OCI-LY1 (cell line): ENCODE measurements around the gene PLPP4.

Experiments
- H2AFZ ChIP-seq: fragments of 200-600 bp; sonication (generic), shearing (Covaris generic); 2 replicates; pipeline ENCODE4 v1.6.0; 2014; ENCODE audit warnings: antibody characterized with exemption, mild to moderate bottlenecking, low read length
- H3F3A ChIP-seq: fragments of 200-600 bp; sonication (generic), shearing (Covaris generic); 2 replicates; pipeline ENCODE4 v1.6.0; 2014; ENCODE audit warnings: mild to moderate bottlenecking, antibody characterized with exemption, low read length, moderate library complexity; ENCODE audit not compliant: insufficient read depth
- H3K27ac ChIP-seq: fragments of 200-600 bp; sonication (generic); 2 replicates; pipeline ENCODE4 v1.5.1; 2014; ENCODE audit warnings: low read length, mixed run types, mild to moderate bottlenecking, low read depth; ENCODE audit not compliant: poor library complexity, severe bottlenecking
- H3K27me3 ChIP-seq: fragments of 200-600 bp; sonication (generic); 2 replicates; pipeline ENCODE4 v1.6.0; 2014; ENCODE audit warnings: antibody characterized with exemption, mild to moderate bottlenecking, low read length, moderate library complexity; ENCODE audit not compliant: insufficient read depth
- H3K36me3 ChIP-seq: fragments of 200-600 bp; sonication (generic); 2 replicates; pipeline ENCODE4 v1.6.1; 2014; ENCODE audit warnings: mild to moderate bottlenecking, antibody characterized with exemption, low read length, moderate library complexity, mixed read lengths; ENCODE audit not compliant: insufficient read depth
- H3K4me1 ChIP-seq: fragments of 200-600 bp; sonication (generic); 2 replicates; pipeline ENCODE4 v1.5.1; 2014; ENCODE audit warnings: mild to moderate bottlenecking, low read length, moderate library complexity; ENCODE audit not compliant: insufficient read depth, severe bottlenecking
- H3K4me2 ChIP-seq: fragments of 200-600 bp; sonication (generic), shearing (Covaris generic); 2 replicates; pipeline ENCODE4 v1.6.1; 2014; ENCODE audit warnings: low read length
- H3K4me3 ChIP-seq: fragments of 200-600 bp; sonication (generic); 2 replicates; pipeline ENCODE4 v1.5.1; 2014; ENCODE audit warnings: low read length, low read depth, mild to moderate bottlenecking, mixed read lengths; ENCODE audit not compliant: poor library complexity, severe bottlenecking
- H3K79me2 ChIP-seq: fragments of 200-600 bp; shearing (Covaris generic); 2 replicates; pipeline ENCODE4 v1.6.1; 2016; ENCODE audit warnings: mixed run types, low read length, mixed read lengths; ENCODE audit not compliant: insufficient read depth
- H3K9ac ChIP-seq: fragments of 200-600 bp; sonication (generic), shearing (Covaris generic); 2 replicates; pipeline ENCODE4 v1.6.1; 2014; ENCODE audit warnings: mild to moderate bottlenecking, low read length, mixed read lengths
- H3K9me2 ChIP-seq: fragments of 200-600 bp; sonication (generic), shearing (Covaris generic); 2 replicates; pipeline ENCODE4 v1.6.1; 2014; ENCODE audit warnings: low read depth, mild to moderate bottlenecking, low read length, mixed read lengths
- H3K9me3 ChIP-seq: fragments of 200-600 bp; shearing (Covaris generic); 2 replicates; pipeline ENCODE4 v1.6.1; 2014; ENCODE audit warnings: low read length, mixed read lengths
- H4K20me1 ChIP-seq: fragments of 200-600 bp; sonication (generic), shearing (Covaris generic); 2 replicates; pipeline ENCODE4 v1.6.0; 2016; ENCODE audit warnings: mild to moderate bottlenecking, low read length; ENCODE audit not compliant: insufficient read depth
- CTCF ChIP-seq: fragments of 200-600 bp; sonication (generic), shearing (Covaris generic); IDR thresholded peaks from 2 replicates; pipeline ENCODE4 v1.5.1; 2017; ENCODE audit warnings: mild to moderate bottlenecking, antibody characterized with exemption, low read length, moderate library complexity, mixed read lengths
- EZH2 ChIP-seq: fragments of 200-600 bp; sonication (generic), shearing (Covaris generic); IDR thresholded peaks from 2 replicates; pipeline ENCODE4 v1.8.0; 2017; ENCODE audit warnings: borderline replicate concordance, mixed run types, mild to moderate bottlenecking, antibody characterized with exemption, low read length, moderate library complexity, mixed read lengths

The PLPP4 gene

GRCh38 chr10:120588311-120588710 lies 131.3 kb downstream of the PLPP4 start:
- no peaks in the 10 kb centered on the region for H3K79me2 ChIP-seq
- H3K9me2 ChIP-seq, result no peaks in the 10 kb centered on the region
- no peak overlapping the region for H3K27ac ChIP-seq
- no peaks in the 10 kb centered on the region for H3K4me1 ChIP-seq
- no peaks in the 10 kb centered on the region for H3K36me3 ChIP-seq
- H3F3A ChIP-seq, result no peaks in the 10 kb centered on the region
- no peaks in the 10 kb centered on the region for H3K9me3 ChIP-seq
- no peaks in the 10 kb centered on the region for H4K20me1 ChIP-seq
- no peak overlapping the region for H2AFZ ChIP-seq
- H3K9ac ChIP-seq, result no peak overlapping the region
- H3K27me3 ChIP-seq, result no peaks in the 10 kb centered on the region
- TF ChIP-seq CTCF (no peak), EZH2 (no peak)
- no peak overlapping the region for H3K4me2 ChIP-seq
- H3K4me3 ChIP-seq, result no peak overlapping the region

GRCh38 chr10:120593693-120594092 lies 136.7 kb downstream of the PLPP4 start:
- Histone ChIP-seq H3K9ac (no peak overlapping the region), H3K27me3 (no peaks in the 10 kb centered on the region), H4K20me1 (no peaks in the 10 kb centered on the region), H3K36me3 (no peaks in the 10 kb centered on the region), H3K4me2 (no peak overlapping the region), H3F3A (no peaks in the 10 kb centered on the region), H3K9me3 (no peaks in the 10 kb centered on the region), H3K79me2 (no peaks in the 10 kb centered on the region), H3K9me2 (no peaks in the 10 kb centered on the region), H3K27ac (no peak overlapping the region), H3K4me1 (no peaks in the 10 kb centered on the region), H2AFZ (no peak overlapping the region), H3K4me3 (no peak overlapping the region)
- no peak for TF ChIP-seq EZH2
- no peak for TF ChIP-seq CTCF

GRCh38 chr10:120597902-120598301 lies 140.9 kb downstream of the PLPP4 start:
- Histone ChIP-seq H3K9me3 (no peaks in the 10 kb centered on the region), H3K79me2 (no peaks in the 10 kb centered on the region), H3K9ac (no peak overlapping the region), H3F3A (no peaks in the 10 kb centered on the region), H3K4me1 (peaks cover 5% of the 10 kb centered on the region), H3K36me3 (no peaks in the 10 kb centered on the region), H3K4me2 (no peak overlapping the region), H3K9me2 (no peaks in the 10 kb centered on the region), H3K27me3 (no peaks in the 10 kb centered on the region), H3K4me3 (no peak overlapping the region), H2AFZ (no peak overlapping the region), H4K20me1 (no peaks in the 10 kb centered on the region), H3K27ac (no peak overlapping the region)
- no peak for TF ChIP-seq CTCF
- no peak for TF ChIP-seq EZH2
